Measurements from ENCODE around the gene DNER.

DNA sequence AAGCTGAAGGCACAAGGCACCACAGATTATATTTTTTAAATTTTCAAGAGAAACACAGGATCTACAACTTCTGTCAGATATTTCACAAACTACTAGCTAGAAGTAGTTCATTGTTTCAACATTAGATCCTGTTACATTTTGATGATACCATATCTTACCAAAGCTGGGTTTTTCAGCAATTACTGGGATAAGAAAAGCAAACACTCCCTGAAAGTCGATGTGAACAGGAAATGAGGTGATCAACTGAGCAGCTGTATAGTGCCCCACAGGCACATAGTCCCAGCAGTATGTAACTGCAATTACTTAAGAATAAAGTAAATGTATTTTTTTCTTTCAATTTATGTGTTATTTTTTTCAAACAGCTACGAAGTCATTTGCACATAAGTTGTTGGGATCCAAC is 103.5 kb downstream of the DNER start:
- TF ChIP-seq, protein P1, sequence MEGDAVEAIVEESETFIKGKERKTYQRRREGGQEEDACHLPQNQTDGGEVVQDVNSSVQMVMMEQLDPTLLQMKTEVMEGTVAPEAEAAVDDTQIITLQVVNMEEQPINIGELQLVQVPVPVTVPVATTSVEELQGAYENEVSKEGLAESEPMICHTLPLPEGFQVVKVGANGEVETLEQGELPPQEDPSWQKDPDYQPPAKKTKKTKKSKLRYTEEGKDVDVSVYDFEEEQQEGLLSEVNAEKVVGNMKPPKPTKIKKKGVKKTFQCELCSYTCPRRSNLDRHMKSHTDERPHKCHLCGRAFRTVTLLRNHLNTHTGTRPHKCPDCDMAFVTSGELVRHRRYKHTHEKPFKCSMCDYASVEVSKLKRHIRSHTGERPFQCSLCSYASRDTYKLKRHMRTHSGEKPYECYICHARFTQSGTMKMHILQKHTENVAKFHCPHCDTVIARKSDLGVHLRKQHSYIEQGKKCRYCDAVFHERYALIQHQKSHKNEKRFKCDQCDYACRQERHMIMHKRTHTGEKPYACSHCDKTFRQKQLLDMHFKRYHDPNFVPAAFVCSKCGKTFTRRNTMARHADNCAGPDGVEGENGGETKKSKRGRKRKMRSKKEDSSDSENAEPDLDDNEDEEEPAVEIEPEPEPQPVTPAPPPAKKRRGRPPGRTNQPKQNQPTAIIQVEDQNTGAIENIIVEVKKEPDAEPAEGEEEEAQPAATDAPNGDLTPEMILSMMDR (IDR thresholded peaks at IDR 0.05), result no peak
- no peak for TF ChIP-seq POLR2A (IDR thresholded peaks at IDR 0.05)
